ENCODE data around the gene TRAFD1. TPM values are rescaled to one million over a fixed set of nuclear protein-coding genes. Genes with fewer than 3 reads are reported as not detected.
"Not testable (repeated sequence)": the region's sequence is repeated elsewhere in the genome, so short reads cannot be mapped to it uniquely, and the experiment has no call there.

The TRAFD1 gene
- total and polyA plus RNA-seq, 2 experiments from 2014 or later, result 17.4 to 30.4 TPM

GRCh38 chr12:112151766-112152541 is 26.6 kb downstream of the TRAFD1 start:
- Mint-ChIP-seq H3K27me3 (ENCODE audit: insufficient read depth, low read depth, poor library complexity) (peaks cover 2% of the 10 kb centered on the region), H3K9me3 (peaks cover 13% of the 10 kb centered on the region; the same call in 2 of the 3 replicates), H3K27ac (no peak overlapping the region), H3K36me3 (ENCODE audit: low read depth) (peaks cover 65% of the 10 kb centered on the region), H3K4me1 (no peaks in the 10 kb centered on the region), H3K4me3 (no peak overlapping the region)
- no peak overlapping the region for H3K4me3 ChIP-seq
- H3K9me2 ChIP-seq (ENCODE audit: insufficient read depth), result no peaks in the 10 kb centered on the region
- no peak for DNase-seq (ENCODE audit: low spot score)
- 0 out of 2 replicates have a peak, but pooled peaks cover 6% of the 10 kb centered on the region for H4K20me1 ChIP-seq (replicated peaks; ENCODE audit: insufficient read depth)
- no peak overlapping the region for H3K4me2 ChIP-seq
- TF ChIP-seq EZH2phosphoT487 (IDR thresholded peaks at IDR 0.05; ENCODE audit: unreplicated experiment) (no peak), NANOG (IDR thresholded peaks at IDR 0.05; ENCODE audit: borderline replicate concordance) (no peak), ZNF114 (CRISPR knock-in tag; IDR thresholded peaks at IDR 0.05) (no peak), ZNF331 (CRISPR knock-in tag; IDR thresholded peaks at IDR 0.05; ENCODE audit: low read depth) (no peak)
- H3K27me3 ChIP-seq (ENCODE audit: insufficient read depth), result no peaks in the 10 kb centered on the region
- no peaks in the 10 kb centered on the region for H3K79me2 ChIP-seq (replicated peaks; ENCODE audit: insufficient read depth)
- no peaks in the 10 kb centered on the region for H3K4me1 ChIP-seq (ENCODE audit: insufficient read depth)
- peaks cover 46% of the 10 kb centered on the region for H3K36me3 ChIP-seq (ENCODE audit: insufficient read depth)
- H3F3A ChIP-seq (replicated peaks; ENCODE audit: low read depth), result no peaks in the 10 kb centered on the region
- H2AFZ ChIP-seq, result no peak overlapping the region
- ATAC-seq, result no peak
- no peak overlapping the region for H3K27ac ChIP-seq (ENCODE audit: low read depth)

- TF ChIP-seq POLR2AphosphoS5 (IDR thresholded peaks at IDR 0.05; ENCODE audit: low read depth) (no peak), CTCF (conservative IDR thresholded peaks at IDR 0.05; ENCODE audit: low read depth in 2 of 2) (no peak), ZNF331 (CRISPR knock-in tag; IDR thresholded peaks at IDR 0.05; ENCODE audit: low read depth) (no peak)
- Histone ChIP-seq H3K4me2 (no peak overlapping the region), H3K9me2 (ENCODE audit: insufficient read depth) (no peaks in the 10 kb centered on the region), H4K20me1 (replicated peaks; ENCODE audit: insufficient read depth) (no peaks in the 10 kb centered on the region), H3F3A (replicated peaks; ENCODE audit: low read depth) (no peaks in the 10 kb centered on the region), H2AFZ (no peak overlapping the region), H3K4me1 (ENCODE audit: insufficient read depth) (no peaks in the 10 kb centered on the region), H3K36me3 (ENCODE audit: insufficient read depth) (peaks cover 39% of the 10 kb centered on the region), H3K79me2 (replicated peaks; ENCODE audit: insufficient read depth) (no peaks in the 10 kb centered on the region), H3K27me3 (ENCODE audit: insufficient read depth) (no peaks in the 10 kb centered on the region), H3K4me3 (no peak overlapping the region), H3K27ac (ENCODE audit: low read depth) (no peak overlapping the region)
- peaks cover 25% of the 10 kb centered on the region; the same call in 2 of the 3 replicates for H3K9me3 Mint-ChIP-seq
- peaks cover 73% of the 10 kb centered on the region for H3K36me3 Mint-ChIP-seq (ENCODE audit: low read depth)
- H3K27ac Mint-ChIP-seq, result no peak overlapping the region
- ATAC-seq, result no peak
- no peak overlapping the region for H3K4me3 Mint-ChIP-seq
- no peak for DNase-seq (ENCODE audit: low spot score)
- peaks cover 2% of the 10 kb centered on the region for H3K27me3 Mint-ChIP-seq (ENCODE audit: insufficient read depth, low read depth, poor library complexity)
- no peaks in the 10 kb centered on the region for H3K4me1 Mint-ChIP-seq
Observed at GRCh38 chr12:112153181-112153892, 28.0 kb downstream of the TRAFD1 start.

- Histone ChIP-seq H3K27ac (ENCODE audit: low read depth) (no peak overlapping the region), H3K4me2 (no peak overlapping the region), H3K4me1 (ENCODE audit: insufficient read depth) (no peaks in the 10 kb centered on the region), H3F3A (replicated peaks; ENCODE audit: low read depth) (no peaks in the 10 kb centered on the region), H3K79me2 (replicated peaks; ENCODE audit: insufficient read depth) (no peaks in the 10 kb centered on the region), H3K27me3 (ENCODE audit: insufficient read depth) (no peaks in the 10 kb centered on the region), H4K20me1 (replicated peaks; ENCODE audit: insufficient read depth) (no peaks in the 10 kb centered on the region), H3K4me3 (no peak overlapping the region), H2AFZ (no peak overlapping the region), H3K36me3 (ENCODE audit: insufficient read depth) (peaks cover 38% of the 10 kb centered on the region), H3K9me2 (ENCODE audit: insufficient read depth) (no peaks in the 10 kb centered on the region)
- no peak for DNase-seq (ENCODE audit: low spot score)
- Mint-ChIP-seq H3K27me3 (ENCODE audit: insufficient read depth, low read depth, poor library complexity) (peaks cover 2% of the 10 kb centered on the region), H3K36me3 (ENCODE audit: low read depth) (peaks cover 73% of the 10 kb centered on the region), H3K4me1 (no peaks in the 10 kb centered on the region), H3K27ac (no peak overlapping the region), H3K4me3 (no peak overlapping the region), H3K9me3 (peaks cover 31% of the 10 kb centered on the region)
- no peak for TF ChIP-seq STAT1 (IDR thresholded peaks at IDR 0.05; ENCODE audit: unreplicated experiment)
- TF ChIP-seq EZH2phosphoT487 (IDR thresholded peaks at IDR 0.05; ENCODE audit: unreplicated experiment), result no peak
- no peak for ATAC-seq
Observed at GRCh38 chr12:112153893-112154219, 28.5 kb downstream of the TRAFD1 start.

- not testable (repeated sequence) for ATAC-seq; H3K4me1 ChIP-seq (ENCODE audit: insufficient read depth); H2AFZ ChIP-seq; H3K27me3 ChIP-seq (ENCODE audit: insufficient read depth); H3K79me2 ChIP-seq (replicated peaks; ENCODE audit: insufficient read depth); H3K36me3 ChIP-seq (ENCODE audit: insufficient read depth); H3K9me2 ChIP-seq (ENCODE audit: insufficient read depth); H3K27ac ChIP-seq (ENCODE audit: low read depth); H3K4me1 Mint-ChIP-seq; H3K27me3 Mint-ChIP-seq (ENCODE audit: insufficient read depth, low read depth, poor library complexity); DNase-seq (ENCODE audit: low spot score); H3K4me3 ChIP-seq; H3K27ac Mint-ChIP-seq; H3K4me3 Mint-ChIP-seq; H4K20me1 ChIP-seq (replicated peaks; ENCODE audit: insufficient read depth); H3F3A ChIP-seq (replicated peaks; ENCODE audit: low read depth); H3K4me2 ChIP-seq
- H3K9me3 Mint-ChIP-seq, result peaks cover 41% of the 10 kb centered on the region
- H3K36me3 Mint-ChIP-seq (ENCODE audit: low read depth), result peaks cover 85% of the 10 kb centered on the region
Observed at GRCh38 chr12:112158461-112159145, 33.2 kb downstream of the TRAFD1 start.
